HepG2 (cell line): ENCODE measurements around the gene TUBGCP6. TPM values are rescaled to one million over a fixed set of nuclear protein-coding genes. Genes with fewer than 3 reads are reported as not detected.

ENCODE experiments used
- CAMTA2 ChIP-seq: sonication (generic); formaldehyde crosslinking; IDR thresholded peaks from 2 replicates; pipeline ENCODE4 v1.4.0; 2020; ENCODE audit warnings: mild to moderate bottlenecking, missing genetic modification reagents, borderline replicate concordance
- GTF3A ChIP-seq: sonication (generic); formaldehyde crosslinking; conservative IDR thresholded peaks from 2 replicates; pipeline ENCODE4 v1.4.0; 2020; ENCODE audit warnings: mild to moderate bottlenecking, missing genetic modification reagents
- HNRNPUL1 ChIP-seq: fragments of 200-400 bp; formaldehyde crosslinking; IDR thresholded peaks from 2 replicates; pipeline ENCODE4 v1.6.1; 2017; ENCODE audit warnings: low read depth, mild to moderate bottlenecking, low read length, moderate library complexity
- MIER3 ChIP-seq: IDR thresholded peaks from 2 replicates; pipeline ENCODE4 v1.6.1; 2016; ENCODE audit warnings: missing compliant biosample characterization, borderline replicate concordance
- MLXIP ChIP-seq: sonication (generic); formaldehyde crosslinking; IDR thresholded peaks from 2 replicates; pipeline ENCODE4 v1.9.0; 2021; ENCODE audit warnings: missing genetic modification reagents, borderline replicate concordance
- RBFOX2 ChIP-seq: fragments of 200-400 bp; formaldehyde crosslinking; IDR thresholded peaks from 2 replicates; pipeline ENCODE4 v1.6.1; 2017; ENCODE audit warnings: low read depth, mild to moderate bottlenecking, low read length
- RERE ChIP-seq: IDR thresholded peaks from 2 replicates; pipeline ENCODE4 v1.6.1; 2016; ENCODE audit warnings: low read depth, missing genetic modification reagents, missing compliant biosample characterization
- SP5 ChIP-seq: IDR thresholded peaks from 2 replicates; pipeline ENCODE4 v1.6.1; 2016; ENCODE audit warnings: low read depth, borderline replicate concordance
- ZNF446 ChIP-seq: sonication (generic); formaldehyde crosslinking; IDR thresholded peaks from 2 replicates; pipeline ENCODE4 v1.5.0; 2020; ENCODE audit warnings: mild to moderate bottlenecking, missing genetic modification reagents
- ZNF572 ChIP-seq: sonication (generic); formaldehyde crosslinking; IDR thresholded peaks from 2 replicates; pipeline ENCODE4 v1.5.1; 2020; ENCODE audit warnings: mild to moderate bottlenecking, missing genetic modification reagents
- ZNF660 ChIP-seq: sonication (generic); formaldehyde crosslinking; IDR thresholded peaks from 2 replicates; pipeline ENCODE4 v1.5.1; 2020; ENCODE audit warnings: mild to moderate bottlenecking, low read depth, missing genetic modification reagents, borderline replicate concordance
- polyA plus RNA-seq, 8 experiments: library from polyadenylated mRNA; depleted of rRNA in 3 of 8; stranded (reverse) in 7 of 8; unstranded in 1 of 8; fragments of >200 nt; fragmentation: Illumina TruSeq in 4 of 8; extraction: Trizol in 4 of 8; gene quantifications; 2 replicates each; pipeline versions ENCODE4 v1.2.1 to v1.2.3, GENCODE V29; 2011 to 2016; ENCODE audit warnings: low read depth in 4 of 8, missing spikeins in 1 of 8, mixed read lengths in 1 of 8; ENCODE audit not compliant: insufficient read depth in 1 of 8
- total RNA-seq, 5 experiments: library from RNA; depleted of rRNA; stranded (reverse); fragments of >200 nt; fragmentation: Illumina TruSeq; extraction: Trizol; gene quantifications; 2 replicates each; pipeline ENCODE4 v1.2.3, GENCODE V29; 2016; ENCODE audit warnings: low read depth in 1 of 5
- TF ChIP-seq, protein P1 (sequence below): sonication (generic); formaldehyde crosslinking; IDR thresholded peaks from 2 replicates; pipeline ENCODE4; 2020; ENCODE audit warnings: missing genetic modification reagents, mild to moderate bottlenecking, borderline replicate concordance
- TF ChIP-seq, protein P2 (sequence below): IDR thresholded peaks from 2 replicates; pipeline ENCODE4 v1.6.1; 2012; ENCODE audit warnings: low read length, improper control_type of control experiment

Gene TUBGCP6
- total and polyA plus RNA-seq, 2 of the 13 experiments (the other 11 are each of a cell fraction or from before 2014, with no cell fraction given) = 14.6 to 15.7 TPM

DNA sequence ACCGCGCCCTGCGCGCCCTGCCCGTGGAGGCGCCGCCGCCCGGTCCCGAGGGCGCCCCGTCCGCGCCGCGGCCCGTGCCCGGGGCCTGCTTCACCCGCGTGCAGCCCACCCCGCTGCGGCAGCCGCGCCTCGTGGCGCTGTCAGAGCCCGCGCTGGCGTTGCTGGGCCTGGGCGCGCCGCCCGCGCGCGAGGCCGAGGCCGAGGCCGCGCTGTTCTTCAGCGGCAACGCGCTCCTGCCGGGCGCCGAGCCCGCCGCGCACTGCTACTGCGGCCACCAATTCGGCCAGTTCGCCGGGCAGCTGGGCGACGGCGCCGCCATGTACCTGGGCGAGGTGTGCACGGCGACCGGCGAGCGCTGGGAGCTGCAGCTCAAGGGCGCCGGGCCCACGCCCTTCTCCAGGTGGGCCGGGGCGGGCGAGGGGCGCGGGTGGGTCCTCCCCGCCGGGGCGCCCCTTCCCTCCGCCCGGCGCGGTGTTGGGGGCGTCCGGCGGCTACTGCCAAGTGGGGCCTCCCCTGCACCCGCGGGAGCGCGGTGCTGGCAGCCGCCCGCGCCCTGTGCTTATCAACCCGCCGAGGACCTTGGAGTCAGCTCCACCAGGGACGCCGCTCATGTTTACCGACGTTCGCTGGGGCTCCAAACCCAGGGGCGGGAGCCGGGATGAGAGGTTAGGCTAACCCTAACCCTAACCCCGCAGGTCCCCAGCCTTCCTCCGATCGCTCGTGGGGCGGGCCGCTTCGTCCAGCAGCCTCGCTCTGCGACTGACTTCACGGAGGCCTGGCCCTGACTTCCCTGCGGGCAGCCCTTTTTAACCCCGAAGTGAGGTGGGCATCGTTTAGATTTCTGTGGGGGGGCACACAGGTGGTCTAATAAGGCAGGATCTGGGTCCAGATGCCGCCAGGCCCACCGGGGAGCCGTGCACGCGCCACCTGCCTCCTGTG, 43.4 kb downstream of the TUBGCP6 start (continued):
- peak; percentile 56 for TF ChIP-seq RBFOX2
- TF ChIP-seq MLXIP (CRISPR knock-in tag) = no peak
- TF ChIP-seq, protein P1, sequence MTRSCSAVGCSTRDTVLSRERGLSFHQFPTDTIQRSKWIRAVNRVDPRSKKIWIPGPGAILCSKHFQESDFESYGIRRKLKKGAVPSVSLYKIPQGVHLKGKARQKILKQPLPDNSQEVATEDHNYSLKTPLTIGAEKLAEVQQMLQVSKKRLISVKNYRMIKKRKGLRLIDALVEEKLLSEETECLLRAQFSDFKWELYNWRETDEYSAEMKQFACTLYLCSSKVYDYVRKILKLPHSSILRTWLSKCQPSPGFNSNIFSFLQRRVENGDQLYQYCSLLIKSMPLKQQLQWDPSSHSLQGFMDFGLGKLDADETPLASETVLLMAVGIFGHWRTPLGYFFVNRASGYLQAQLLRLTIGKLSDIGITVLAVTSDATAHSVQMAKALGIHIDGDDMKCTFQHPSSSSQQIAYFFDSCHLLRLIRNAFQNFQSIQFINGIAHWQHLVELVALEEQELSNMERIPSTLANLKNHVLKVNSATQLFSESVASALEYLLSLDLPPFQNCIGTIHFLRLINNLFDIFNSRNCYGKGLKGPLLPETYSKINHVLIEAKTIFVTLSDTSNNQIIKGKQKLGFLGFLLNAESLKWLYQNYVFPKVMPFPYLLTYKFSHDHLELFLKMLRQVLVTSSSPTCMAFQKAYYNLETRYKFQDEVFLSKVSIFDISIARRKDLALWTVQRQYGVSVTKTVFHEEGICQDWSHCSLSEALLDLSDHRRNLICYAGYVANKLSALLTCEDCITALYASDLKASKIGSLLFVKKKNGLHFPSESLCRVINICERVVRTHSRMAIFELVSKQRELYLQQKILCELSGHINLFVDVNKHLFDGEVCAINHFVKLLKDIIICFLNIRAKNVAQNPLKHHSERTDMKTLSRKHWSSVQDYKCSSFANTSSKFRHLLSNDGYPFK (CRISPR knock-in tag) = no peak
- no peak; the same call in 1 of the 2 replicates for TF ChIP-seq ZNF446 (CRISPR knock-in tag)
- TF ChIP-seq, protein P2, sequence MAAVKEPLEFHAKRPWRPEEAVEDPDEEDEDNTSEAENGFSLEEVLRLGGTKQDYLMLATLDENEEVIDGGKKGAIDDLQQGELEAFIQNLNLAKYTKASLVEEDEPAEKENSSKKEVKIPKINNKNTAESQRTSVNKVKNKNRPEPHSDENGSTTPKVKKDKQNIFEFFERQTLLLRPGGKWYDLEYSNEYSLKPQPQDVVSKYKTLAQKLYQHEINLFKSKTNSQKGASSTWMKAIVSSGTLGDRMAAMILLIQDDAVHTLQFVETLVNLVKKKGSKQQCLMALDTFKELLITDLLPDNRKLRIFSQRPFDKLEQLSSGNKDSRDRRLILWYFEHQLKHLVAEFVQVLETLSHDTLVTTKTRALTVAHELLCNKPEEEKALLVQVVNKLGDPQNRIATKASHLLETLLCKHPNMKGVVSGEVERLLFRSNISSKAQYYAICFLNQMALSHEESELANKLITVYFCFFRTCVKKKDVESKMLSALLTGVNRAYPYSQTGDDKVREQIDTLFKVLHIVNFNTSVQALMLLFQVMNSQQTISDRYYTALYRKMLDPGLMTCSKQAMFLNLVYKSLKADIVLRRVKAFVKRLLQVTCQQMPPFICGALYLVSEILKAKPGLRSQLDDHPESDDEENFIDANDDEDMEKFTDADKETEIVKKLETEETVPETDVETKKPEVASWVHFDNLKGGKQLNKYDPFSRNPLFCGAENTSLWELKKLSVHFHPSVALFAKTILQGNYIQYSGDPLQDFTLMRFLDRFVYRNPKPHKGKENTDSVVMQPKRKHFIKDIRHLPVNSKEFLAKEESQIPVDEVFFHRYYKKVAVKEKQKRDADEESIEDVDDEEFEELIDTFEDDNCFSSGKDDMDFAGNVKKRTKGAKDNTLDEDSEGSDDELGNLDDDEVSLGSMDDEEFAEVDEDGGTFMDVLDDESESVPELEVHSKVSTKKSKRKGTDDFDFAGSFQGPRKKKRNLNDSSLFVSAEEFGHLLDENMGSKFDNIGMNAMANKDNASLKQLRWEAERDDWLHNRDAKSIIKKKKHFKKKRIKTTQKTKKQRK = no peak
- no peak for TF ChIP-seq SP5
- no peak for TF ChIP-seq ZNF572 (CRISPR knock-in tag)
- no peak for TF ChIP-seq ZNF660 (CRISPR knock-in tag)
- TF ChIP-seq CAMTA2 = no peak
- no peak for TF ChIP-seq GTF3A (CRISPR knock-in tag)
- TF ChIP-seq RERE (CRISPR knock-in tag) = no peak
- no peak for TF ChIP-seq MIER3 (CRISPR knock-in tag)
- no peak for TF ChIP-seq HNRNPUL1
